ENCODE data around the gene FALEC. TPM values are rescaled to one million over a fixed set of nuclear protein-coding genes. Genes with fewer than 3 reads are reported as not detected.
"Not testable (repeated sequence)": the region's sequence is repeated elsewhere in the genome, so short reads cannot be mapped to it uniquely, and the experiment has no call there.

FALEC gene
- total RNA-seq, 2 experiments from 2014 or later: not detected

- peak overlapping the region; percentile 98 for H3K27ac Mint-ChIP-seq
- H3K4me3 Mint-ChIP-seq: peak overlapping the region; percentile 69
- intact Hi-C loops (cut with micrococcal nuclease): loop anchor here (1.0 to 10.0 kb wide), 5 partner anchors 11 to 683 kb away; partner anchors contain the start of genes ANP32E, ENSA and MCL1
- peak; percentile 68 for DNase-seq
- no peaks in the 10 kb centered on the region for H3K9me3 Mint-ChIP-seq
- CTCF ChIA-PET: interaction anchor here (1.0 to 15.1 kb wide), 6 partner anchors 5 to 355 kb away, joined by 3 to 276 read pairs (median 124); partner anchors contain the start of genes ENSA and MCL1
- H3K27me3 Mint-ChIP-seq: no peaks in the 10 kb centered on the region
- POLR2A ChIA-PET: interaction anchor here (1.4 to 13.8 kb wide), 8 partner anchors 7 to 355 kb away, joined by 4 to 527 read pairs (median 8); partner anchors contain the start of genes ENSA, GOLPH3L, MCL1 and RPRD2
- peaks cover 33% of the 10 kb centered on the region for H3K36me3 Mint-ChIP-seq
- peaks cover 93% of the 10 kb centered on the region for H3K4me1 Mint-ChIP-seq (ENCODE audit: low read depth)
Observed at GRCh38 chr1:150567717-150568593, 52.4 kb downstream of the FALEC start.

- H3K9me3 Mint-ChIP-seq: no peaks in the 10 kb centered on the region
- ChIA-PET POLR2A (interaction anchor here (1.6 to 13.8 kb wide), 6 partner anchors 7 to 205 kb away, joined by 4 to 527 read pairs (median 22); partner anchors contain the start of genes ENSA, MCL1 and RPRD2), CTCF (interaction anchor here (0.6 to 15.1 kb wide), 6 partner anchors 6 to 354 kb away, joined by 3 to 276 read pairs (median 124); partner anchors contain the start of genes ENSA and MCL1)
- peaks cover 93% of the 10 kb centered on the region for H3K4me1 Mint-ChIP-seq (ENCODE audit: low read depth)
- peaks cover 39% of the 10 kb centered on the region for H3K36me3 Mint-ChIP-seq
- DNase-seq: no peak
- intact Hi-C loops (cut with micrococcal nuclease): loop anchor here (10.0 kb wide), 2 partner anchors 334 to 684 kb away; partner anchors contain the start of gene ANP32E
- peak overlapping the region; percentile 69 for H3K4me3 Mint-ChIP-seq
- H3K27ac Mint-ChIP-seq: peak overlapping the region; percentile 98
- no peaks in the 10 kb centered on the region for H3K27me3 Mint-ChIP-seq
Observed at GRCh38 chr1:150568594-150568966, 53.0 kb downstream of the FALEC start.

- intact Hi-C loops (cut with micrococcal nuclease): loop anchor here (1.0 kb wide), 1 partner anchor 10 kb away; no protein-coding TSS in a partner anchor
- CTCF ChIA-PET: interaction anchor here (0.6 to 15.1 kb wide), 5 partner anchors 10 to 319 kb away, joined by 3 to 276 read pairs (median 3); no protein-coding TSS in a partner anchor
- H3K36me3 Mint-ChIP-seq: peaks cover 76% of the 10 kb centered on the region
- POLR2A ChIA-PET: interaction anchor here (0.9 to 13.7 kb wide), 5 partner anchors 8 to 55 kb away, joined by 3 to 527 read pairs (median 8); no protein-coding TSS in a partner anchor
- no peak for DNase-seq
- H3K9me3 Mint-ChIP-seq: no peaks in the 10 kb centered on the region
- peaks cover 65% of the 10 kb centered on the region for H3K4me1 Mint-ChIP-seq (ENCODE audit: low read depth)
- H3K27ac Mint-ChIP-seq: peak overlapping the region; percentile 98
- H3K27me3 Mint-ChIP-seq: no peaks in the 10 kb centered on the region
- H3K4me3 Mint-ChIP-seq: peak overlapping the region; percentile 93
Observed at GRCh38 chr1:150572918-150573647, 57.5 kb downstream of the FALEC start.

GRCh38 chr1:150573648-150574071 lies 58.1 kb downstream of the FALEC start:
- H3K9me3 Mint-ChIP-seq, H3K27me3 Mint-ChIP-seq: not testable (repeated sequence)
- Mint-ChIP-seq H3K4me1 (ENCODE audit: low read depth) (peaks cover 61% of the 10 kb centered on the region), H3K36me3 (peaks cover 81% of the 10 kb centered on the region), H3K27ac (peak overlapping the region; percentile 98), H3K4me3 (peak overlapping the region; percentile 93)
- ChIA-PET CTCF (interaction anchor here (1.4 to 15.1 kb wide), 2 partner anchors 11 to 33 kb away, joined by 3 to 276 read pairs; no protein-coding TSS in a partner anchor), POLR2A (interaction anchor here (0.8 to 13.7 kb wide), 5 partner anchors 9 to 54 kb away, joined by 3 to 527 read pairs (median 8); no protein-coding TSS in a partner anchor)
- intact Hi-C loops (cut with micrococcal nuclease): loop anchor here (1.0 kb wide), 1 partner anchor 10 kb away; no protein-coding TSS in a partner anchor
- peak; percentile 67 for DNase-seq

GRCh38 chr1:150574260-150575071 lies 58.9 kb downstream of the FALEC start:
- Mint-ChIP-seq H3K36me3 (peaks cover 86% of the 10 kb centered on the region), H3K27me3 (peaks cover 2% of the 10 kb centered on the region), H3K27ac (peak overlapping the region; percentile 98), H3K9me3 (no peaks in the 10 kb centered on the region), H3K4me3 (peak overlapping the region; percentile 93), H3K4me1 (ENCODE audit: low read depth) (peaks cover 53% of the 10 kb centered on the region)
- intact Hi-C loops (cut with micrococcal nuclease): no loop called here
- CTCF ChIA-PET: interaction anchor here (0.8 to 15.1 kb wide), 2 partner anchors 11 to 48 kb away, joined by 3 to 276 read pairs; no protein-coding TSS in a partner anchor
- POLR2A ChIA-PET: interaction anchor here (0.8 to 12.6 kb wide), 7 partner anchors 10 to 347 kb away, joined by 3 to 527 read pairs (median 4); no protein-coding TSS in a partner anchor
- no peak for DNase-seq

- H3K36me3 Mint-ChIP-seq: peaks cover 81% of the 10 kb centered on the region
- ChIA-PET POLR2A (interaction anchor here (0.8 to 12.6 kb wide), 6 partner anchors 10 to 347 kb away, joined by 3 to 527 read pairs (median 4); no protein-coding TSS in a partner anchor), CTCF (interaction anchor here (0.8 to 15.1 kb wide), 2 partner anchors 12 to 47 kb away, joined by 3 to 276 read pairs; no protein-coding TSS in a partner anchor)
- H3K4me3 Mint-ChIP-seq: peak overlapping the region; percentile 93
- intact Hi-C loops (cut with micrococcal nuclease): no loop called here
- no peak for DNase-seq
- H3K4me1 Mint-ChIP-seq (ENCODE audit: low read depth): peaks cover 50% of the 10 kb centered on the region
- H3K9me3 Mint-ChIP-seq: no peaks in the 10 kb centered on the region
- peaks cover 2% of the 10 kb centered on the region for H3K27me3 Mint-ChIP-seq
- H3K27ac Mint-ChIP-seq: peak overlapping the region; percentile 98
Observed at GRCh38 chr1:150575072-150575489, 59.5 kb downstream of the FALEC start.

- Mint-ChIP-seq H3K27ac (peak overlapping the region; percentile 98), H3K9me3 (no peaks in the 10 kb centered on the region), H3K27me3 (peaks cover 2% of the 10 kb centered on the region), H3K4me1 (ENCODE audit: low read depth) (peaks cover 50% of the 10 kb centered on the region), H3K4me3 (peak overlapping the region; percentile 93), H3K36me3 (peaks cover 79% of the 10 kb centered on the region)
- no peak for DNase-seq
- POLR2A ChIA-PET: interaction anchor here (0.8 to 12.6 kb wide), 8 partner anchors 11 to 346 kb away, joined by 3 to 527 read pairs (median 4); partner anchors contain the start of gene TARS2
- CTCF ChIA-PET: interaction anchor here (0.8 to 15.1 kb wide), 5 partner anchors 13 to 121 kb away, joined by 3 to 276 read pairs (median 6); partner anchors contain the start of gene GOLPH3L
- intact Hi-C loops (cut with micrococcal nuclease): no loop called here
Observed at GRCh38 chr1:150575518-150576366, 60.2 kb downstream of the FALEC start.

- H3K27me3 Mint-ChIP-seq: peaks cover 2% of the 10 kb centered on the region
- intact Hi-C loops (cut with micrococcal nuclease): no loop called here
- no peaks in the 10 kb centered on the region for H3K9me3 Mint-ChIP-seq
- ChIA-PET POLR2A (interaction anchor here (1.6 to 12.6 kb wide), 5 partner anchors 12 to 89 kb away, joined by 4 to 527 read pairs (median 54); partner anchors contain the start of genes ENSA and TARS2), CTCF (interaction anchor here (0.9 to 15.1 kb wide), 4 partner anchors 13 to 121 kb away, joined by 3 to 276 read pairs (median 6); partner anchors contain the start of gene GOLPH3L)
- peak overlapping the region; percentile 98 for H3K27ac Mint-ChIP-seq
- peaks cover 49% of the 10 kb centered on the region for H3K4me1 Mint-ChIP-seq (ENCODE audit: low read depth)
- peak overlapping the region; percentile 93 for H3K4me3 Mint-ChIP-seq
- peaks cover 73% of the 10 kb centered on the region for H3K36me3 Mint-ChIP-seq
- DNase-seq: no peak
Observed at GRCh38 chr1:150576367-150576711, 60.8 kb downstream of the FALEC start.

GRCh38 chr1:150576794-150577556 lies 61.4 kb downstream of the FALEC start:
- peaks cover 44% of the 10 kb centered on the region for H3K4me1 Mint-ChIP-seq (ENCODE audit: low read depth)
- DNase-seq: no peak
- ChIA-PET CTCF (interaction anchor here (0.9 to 15.1 kb wide), 4 partner anchors 14 to 120 kb away, joined by 3 to 276 read pairs (median 6); partner anchors contain the start of gene GOLPH3L), POLR2A (interaction anchor here (0.7 to 12.6 kb wide), 6 partner anchors 12 to 90 kb away, joined by 3 to 527 read pairs (median 48); partner anchors contain the start of genes ENSA and TARS2)
- peaks cover 2% of the 10 kb centered on the region for H3K27me3 Mint-ChIP-seq
- peaks cover 71% of the 10 kb centered on the region for H3K36me3 Mint-ChIP-seq
- intact Hi-C loops (cut with micrococcal nuclease): no loop called here
- H3K4me3 Mint-ChIP-seq: peak overlapping the region; percentile 93
- peak overlapping the region; percentile 98 for H3K27ac Mint-ChIP-seq
- H3K9me3 Mint-ChIP-seq: no peaks in the 10 kb centered on the region
